HG03521 (cell line): ENCODE results near the gene LRRK1.

Experiments
- ATAC-seq: cut with Tn5 transposase; IDR thresholded peaks from one replicate; pipeline ENCODE4 v1.9.1; 2021; ENCODE audit warnings: mild to moderate bottlenecking, moderate library complexity; ENCODE audit not compliant: unreplicated experiment

LRRK1 gene

DNA sequence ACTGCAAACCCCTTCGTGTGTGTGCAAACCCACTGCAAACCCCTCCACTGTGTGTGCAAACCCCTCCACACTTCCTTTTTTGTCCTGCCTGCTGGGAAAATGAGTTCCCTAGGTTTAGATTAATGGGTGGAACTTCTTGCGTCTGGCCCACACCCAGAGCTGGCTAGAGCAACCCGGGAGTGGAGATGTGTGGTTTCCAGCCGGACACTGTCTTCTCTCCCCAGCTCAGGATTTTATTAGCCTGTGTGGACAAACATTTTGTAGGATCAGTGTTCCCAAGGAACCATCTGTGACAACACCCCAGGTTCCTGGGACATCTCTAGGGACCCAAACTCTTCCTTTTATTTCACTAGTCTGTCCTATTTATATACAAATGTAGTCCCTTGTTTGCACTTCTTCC lies 9.6 kb upstream of the LRRK1 start:
- ATAC-seq = no peak

DNA sequence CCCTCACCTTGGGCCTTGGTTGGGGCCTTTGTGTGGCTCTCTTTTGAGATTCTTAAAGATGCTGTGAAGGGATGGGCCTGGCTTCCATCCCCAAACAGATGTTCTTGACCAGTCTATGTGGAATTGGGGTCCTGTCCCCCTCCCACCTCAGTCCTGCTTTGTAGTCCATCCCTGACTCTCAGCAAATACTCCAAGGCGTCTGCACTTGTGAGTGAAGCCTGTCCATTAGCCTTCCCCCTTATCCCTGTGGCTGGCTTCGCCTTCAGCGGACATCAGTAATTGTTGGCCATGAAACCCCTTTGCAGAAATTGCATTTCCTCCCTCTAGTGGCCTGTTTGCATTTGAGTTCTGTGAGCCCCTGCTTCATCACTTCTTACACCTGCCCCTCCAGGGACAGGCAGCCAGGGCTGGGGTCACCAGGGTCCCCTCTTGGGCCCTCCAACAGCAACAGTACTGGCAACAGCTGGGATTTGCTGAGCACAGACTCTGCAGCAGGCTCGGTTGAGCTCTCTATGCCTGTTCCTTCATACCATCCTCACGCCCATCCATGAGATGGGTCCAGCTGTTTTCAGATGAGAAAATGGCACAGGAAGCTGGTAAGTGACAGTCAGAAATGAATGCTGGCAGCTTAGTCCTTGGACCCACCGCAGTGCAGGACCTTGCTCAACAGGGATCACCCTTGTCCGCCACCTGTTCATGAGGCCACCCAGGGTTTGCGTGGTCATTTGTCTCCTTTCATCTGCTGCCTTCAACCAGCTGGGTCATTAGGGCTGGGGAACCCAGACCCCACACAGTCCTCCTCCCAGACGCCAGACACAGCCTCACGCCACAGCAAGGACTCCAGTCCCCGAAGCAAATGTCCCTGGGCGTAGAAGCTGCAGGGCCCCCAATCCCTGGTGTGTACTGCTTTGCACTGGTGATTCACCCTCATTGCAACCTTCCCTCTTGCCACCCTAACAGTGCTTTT lies 8.9 kb upstream of the LRRK1 start:
- ATAC-seq = no peak

DNA sequence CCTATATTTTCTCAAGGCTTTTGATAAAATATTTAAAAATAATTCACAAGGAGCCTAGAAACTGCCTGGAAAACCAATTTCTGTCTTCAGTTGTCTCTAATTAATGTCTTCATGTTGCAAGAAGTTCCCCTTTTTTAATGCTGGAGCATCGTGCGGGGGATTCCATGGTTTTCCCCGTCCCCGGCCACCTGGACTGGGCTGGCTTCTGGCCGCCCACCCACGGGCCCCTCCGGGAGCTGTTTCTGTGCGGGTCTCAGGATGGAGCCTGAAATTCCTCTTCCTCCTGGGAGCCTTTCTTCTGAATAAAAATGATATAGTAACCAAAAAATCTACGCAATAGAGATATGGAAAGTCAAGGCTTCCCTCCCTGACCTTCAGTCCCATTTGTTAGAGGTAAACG lies 8.1 kb upstream of the LRRK1 start:
- no peak for ATAC-seq

DNA sequence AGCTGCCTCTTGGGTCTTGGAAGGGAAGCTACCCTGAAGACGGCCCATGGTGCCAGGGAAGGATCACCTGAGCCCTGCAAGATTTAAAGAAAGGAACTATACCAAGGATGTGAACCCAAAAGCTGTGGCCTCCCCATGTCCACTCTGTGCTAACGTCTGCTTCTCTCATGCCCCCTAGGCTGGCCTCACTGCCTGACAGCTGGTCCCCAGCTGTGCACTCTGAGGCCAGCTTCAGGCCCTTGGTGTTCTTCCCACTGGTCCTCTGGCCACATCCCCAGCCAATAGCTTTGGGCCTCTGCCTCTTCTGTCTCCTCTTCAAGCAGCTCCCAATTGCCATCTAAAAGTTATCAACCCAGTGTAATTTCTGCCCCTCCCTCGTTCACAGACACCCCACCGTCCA lies 5.2 kb upstream of the LRRK1 start:
- ATAC-seq = no peak

DNA sequence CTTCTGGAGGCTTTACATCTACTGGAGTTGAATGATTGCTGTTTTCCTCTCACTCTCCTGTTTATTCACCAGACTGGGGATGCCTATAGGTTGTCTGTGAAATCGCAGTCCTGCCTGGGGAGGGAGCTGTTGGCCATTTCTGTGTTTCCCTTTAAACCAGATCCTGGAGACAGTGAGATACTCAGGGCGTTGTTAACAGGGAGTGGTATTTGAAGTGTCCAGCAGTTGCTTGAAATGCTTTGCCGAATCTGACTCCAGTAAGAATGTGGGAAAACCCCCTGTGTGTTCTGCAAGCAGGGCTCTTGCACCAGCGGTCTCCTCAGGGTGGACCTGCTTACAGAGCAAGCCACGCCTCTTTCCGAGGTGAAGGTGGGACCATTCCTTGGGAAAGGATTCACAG lies 4.3 kb upstream of the LRRK1 start:
- ATAC-seq = no peak

DNA sequence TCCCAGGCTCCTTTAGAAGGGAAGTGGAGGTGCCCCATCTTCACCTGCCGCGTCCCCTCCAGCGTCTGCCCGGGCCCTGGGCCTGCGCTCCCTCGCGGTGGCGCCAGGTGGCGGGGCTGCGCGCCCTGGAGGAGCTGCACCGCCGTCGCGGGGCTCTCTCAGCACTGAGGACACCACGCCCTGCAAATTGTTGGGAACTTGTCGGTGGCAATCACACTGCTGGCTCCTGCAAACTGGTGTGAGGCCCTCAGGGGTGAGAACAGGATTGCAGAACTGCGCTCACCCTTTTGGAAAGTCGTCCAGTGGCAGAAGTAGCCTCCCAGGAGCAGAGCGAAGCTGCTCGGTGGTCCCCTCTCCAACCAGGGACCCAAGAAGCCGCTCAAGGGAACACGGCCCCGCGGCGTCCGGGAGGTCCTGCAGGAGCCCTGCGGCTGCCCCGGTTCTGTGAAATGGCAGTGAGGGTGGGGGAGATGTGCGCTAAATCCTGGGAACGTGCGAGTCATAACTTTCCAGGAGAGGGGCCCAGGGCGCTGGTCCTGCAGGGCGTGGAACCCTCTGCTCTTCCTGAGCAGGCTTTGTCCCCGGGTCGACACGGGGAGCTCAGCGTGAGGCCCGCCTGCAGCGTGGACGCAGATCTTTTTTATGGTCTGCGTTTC lies 995 bp upstream of the LRRK1 start:
- ATAC-seq = peak; percentile 64

DNA sequence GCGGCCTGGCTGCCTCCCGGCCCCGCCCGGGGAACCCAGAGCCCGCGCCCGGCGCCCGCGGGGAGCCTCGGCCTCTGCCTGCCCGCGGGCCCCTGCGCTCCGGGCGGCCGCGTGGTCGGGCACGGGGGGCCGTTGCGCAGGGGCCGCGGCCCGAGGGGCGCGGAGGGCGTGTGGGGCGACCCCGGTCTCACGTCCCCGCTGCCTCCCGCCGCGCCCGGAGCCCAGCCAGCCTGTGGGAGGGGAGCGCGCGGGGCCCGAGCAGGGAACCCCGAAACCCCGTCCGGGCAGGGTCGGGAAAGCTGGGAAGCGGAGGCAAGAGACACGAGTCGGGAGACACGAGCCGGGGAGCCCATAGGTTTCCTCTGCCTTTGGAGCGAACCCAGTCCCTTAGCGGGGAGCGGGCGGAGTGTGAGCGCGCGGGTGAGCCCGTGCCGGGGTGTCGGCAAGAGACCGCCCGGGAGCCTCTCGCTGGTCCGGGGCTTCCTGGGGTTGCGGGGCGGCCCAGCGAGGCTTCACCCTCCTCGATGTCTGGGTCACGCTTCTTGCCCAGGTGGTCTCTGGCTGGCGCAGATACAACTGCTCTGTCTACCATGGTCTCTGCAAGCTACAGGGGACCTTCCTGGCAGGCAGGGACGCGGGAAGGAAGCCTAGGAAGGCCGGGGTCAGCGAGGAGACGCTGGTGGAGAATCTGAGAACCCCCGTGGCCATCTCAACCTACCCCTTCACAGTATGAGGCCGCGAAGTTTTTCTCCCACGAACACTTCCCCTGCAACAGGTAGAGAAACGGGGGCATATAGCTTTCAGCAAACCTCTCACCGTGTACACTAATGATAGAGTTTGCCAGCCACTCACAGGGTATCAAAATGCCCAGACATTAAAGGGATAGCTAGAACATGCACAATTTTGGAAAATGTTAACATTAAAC lies 586 bp downstream of the LRRK1 start:
- ATAC-seq = peak; percentile 27

DNA sequence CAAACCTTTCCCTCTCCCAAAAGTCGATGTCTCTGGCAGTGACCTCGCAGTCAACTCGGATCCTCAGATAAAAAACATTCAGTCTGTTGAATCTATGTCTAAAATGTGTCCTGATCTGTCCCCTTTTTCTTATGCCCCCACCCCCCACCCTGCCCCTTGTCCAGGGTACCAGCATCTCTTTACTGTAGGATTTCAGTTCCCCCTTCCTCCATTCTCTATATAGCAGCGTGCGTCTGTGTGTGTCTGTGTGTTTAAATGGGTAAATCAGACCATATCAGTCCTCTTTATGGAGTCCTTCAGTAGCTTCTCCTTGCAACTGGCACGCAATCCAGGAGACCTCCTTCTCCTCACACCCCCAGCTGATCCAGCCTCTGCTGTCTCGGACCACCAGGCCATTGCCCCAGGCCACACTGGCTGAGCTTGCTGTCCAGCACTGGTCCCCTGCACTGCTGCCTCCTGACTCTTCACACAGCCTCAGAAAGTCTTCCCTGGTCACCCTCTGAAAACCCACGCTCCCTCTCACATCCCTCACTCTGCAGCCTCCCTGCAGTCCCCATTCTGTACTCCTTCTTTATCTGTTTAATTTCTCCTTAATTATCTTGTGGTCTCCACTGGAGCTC lies 1.5 kb downstream of the LRRK1 start:
- no peak for ATAC-seq

DNA sequence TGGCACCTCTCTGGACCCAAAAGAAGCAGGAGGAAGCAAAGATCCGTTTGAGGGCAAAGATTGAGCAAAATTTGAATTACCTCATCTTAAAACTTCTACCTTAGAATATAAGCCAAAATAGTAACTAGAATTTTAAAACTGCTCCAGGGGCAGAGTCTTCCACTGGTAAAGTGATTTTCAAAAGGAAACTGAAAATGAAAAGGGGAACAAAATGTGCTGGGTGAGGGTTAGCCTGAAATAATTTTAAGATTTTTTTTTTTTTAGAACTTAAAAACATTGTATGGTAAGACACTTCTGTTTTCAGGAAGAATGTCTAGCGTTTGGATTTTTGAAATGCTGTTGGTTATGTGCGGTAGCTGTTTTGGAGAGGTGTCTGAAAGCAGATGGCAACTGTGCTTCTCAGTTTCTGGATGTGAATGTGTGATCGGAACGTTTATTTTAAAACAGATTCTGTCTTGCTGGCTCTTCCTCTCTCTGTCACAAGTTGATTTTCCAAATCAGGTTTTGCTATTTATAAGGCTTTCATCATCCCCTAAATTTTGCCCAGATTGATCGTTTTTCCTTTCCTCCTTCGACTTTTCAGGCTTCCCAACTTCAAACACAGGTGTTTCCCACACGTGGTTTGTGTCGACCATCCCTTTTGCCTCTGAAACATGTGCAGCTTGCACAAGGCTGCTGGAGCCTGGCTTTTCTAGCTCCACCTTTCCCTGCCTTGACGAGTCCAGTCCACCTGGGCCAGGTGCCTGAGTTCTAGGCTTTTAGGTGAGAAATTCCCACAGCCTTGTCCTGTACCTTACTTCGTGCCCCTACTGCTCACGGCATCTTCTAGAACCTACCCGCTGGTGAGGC lies 3.3 kb downstream of the LRRK1 start:
- no peak for ATAC-seq

DNA sequence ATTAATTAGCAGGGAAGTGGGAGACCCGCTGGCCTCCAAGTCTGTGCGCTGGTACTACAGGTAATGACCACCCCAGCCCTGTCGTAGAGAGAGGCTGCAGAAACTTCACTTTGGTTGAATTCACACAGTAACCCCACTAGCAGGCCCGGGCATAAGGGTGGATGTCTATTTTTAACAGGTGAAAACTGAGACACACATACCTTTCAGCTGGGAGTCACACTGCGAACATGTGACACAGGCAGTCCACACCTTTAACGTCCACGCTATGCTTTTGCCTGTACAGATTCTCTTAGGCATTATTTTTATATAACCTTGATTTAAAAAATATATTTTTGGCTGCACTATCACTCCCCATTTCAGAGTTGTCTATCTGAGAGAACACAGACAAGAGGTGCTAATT lies 3.9 kb downstream of the LRRK1 start:
- no peak for ATAC-seq

DNA sequence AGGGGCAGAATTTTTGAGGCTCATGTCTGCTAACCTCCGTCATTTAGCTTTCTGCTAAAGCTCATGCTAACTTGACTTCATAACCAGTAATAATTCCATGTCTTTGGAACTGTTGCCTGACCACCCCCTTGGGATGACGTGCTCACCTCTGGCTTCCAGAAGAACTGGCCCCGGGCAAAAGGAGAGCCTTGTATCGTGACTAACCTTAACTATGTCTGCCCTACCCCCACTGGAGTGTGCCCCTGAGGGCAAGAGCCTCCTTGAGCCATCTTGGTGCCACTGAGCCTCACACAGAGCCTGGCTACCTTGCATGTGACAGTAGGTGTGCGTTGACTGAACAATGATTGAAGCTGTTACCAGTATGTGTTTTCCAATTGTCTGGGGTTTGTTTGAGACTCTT lies 4.7 kb downstream of the LRRK1 start:
- ATAC-seq = no peak

DNA sequence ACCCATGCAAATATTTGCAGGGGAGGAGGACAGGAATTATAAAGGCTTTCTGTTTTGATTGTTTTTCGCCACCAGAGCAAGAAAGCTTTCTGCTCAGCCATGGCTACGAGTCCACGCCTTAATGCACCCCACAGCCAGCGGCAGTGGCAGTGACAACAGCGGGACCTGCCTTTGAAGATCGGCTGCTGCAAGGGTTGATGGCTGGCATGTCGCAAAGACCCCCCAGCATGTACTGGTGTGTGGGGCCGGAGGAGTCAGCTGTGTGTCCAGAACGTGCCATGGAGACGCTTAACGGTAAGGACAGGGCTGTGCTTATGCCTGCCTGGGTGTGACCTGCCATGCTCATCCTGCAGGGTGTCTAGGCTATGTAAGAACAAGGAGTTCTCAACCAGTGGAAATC lies 5.3 kb downstream of the LRRK1 start:
- ATAC-seq = no peak

DNA sequence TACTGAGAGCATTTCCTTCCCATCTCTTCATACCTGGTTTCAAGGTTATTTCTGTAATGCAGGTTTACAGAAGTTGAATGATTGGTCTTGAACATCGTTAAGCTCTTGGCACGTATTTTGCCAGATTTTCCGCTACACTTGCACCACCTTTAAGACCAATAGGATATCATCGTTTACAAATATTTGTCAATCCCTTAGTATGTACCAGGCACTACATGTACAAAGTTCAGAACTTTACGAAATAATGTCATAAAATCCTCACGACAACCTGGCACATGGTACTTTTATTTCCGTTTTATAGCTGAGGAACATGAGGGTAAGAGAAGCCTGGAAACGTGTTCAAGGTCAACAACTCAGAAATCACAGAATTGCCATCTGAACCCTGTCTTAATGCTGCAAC lies 6.3 kb downstream of the LRRK1 start:
- ATAC-seq = no peak

DNA sequence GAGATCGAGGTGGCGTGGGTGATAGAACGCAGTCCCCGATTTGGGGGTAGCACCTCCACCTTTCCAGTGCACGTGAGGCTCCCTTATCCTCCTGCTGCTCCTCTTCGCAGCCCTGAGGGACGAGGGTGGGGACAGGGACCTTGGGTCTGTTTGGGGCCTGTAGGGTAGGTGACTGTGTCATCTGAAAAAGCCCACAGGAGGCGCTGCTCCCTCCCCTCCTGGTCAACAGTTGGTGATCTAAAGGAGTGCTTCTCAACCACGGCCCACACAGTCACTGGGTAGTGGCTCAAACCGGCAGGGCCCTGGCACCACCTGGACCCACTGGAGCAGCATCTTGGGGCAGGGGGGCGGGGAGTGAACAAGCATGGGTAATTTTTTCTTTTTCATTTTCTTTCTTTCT lies 7.1 kb downstream of the LRRK1 start:
- no peak for ATAC-seq

DNA sequence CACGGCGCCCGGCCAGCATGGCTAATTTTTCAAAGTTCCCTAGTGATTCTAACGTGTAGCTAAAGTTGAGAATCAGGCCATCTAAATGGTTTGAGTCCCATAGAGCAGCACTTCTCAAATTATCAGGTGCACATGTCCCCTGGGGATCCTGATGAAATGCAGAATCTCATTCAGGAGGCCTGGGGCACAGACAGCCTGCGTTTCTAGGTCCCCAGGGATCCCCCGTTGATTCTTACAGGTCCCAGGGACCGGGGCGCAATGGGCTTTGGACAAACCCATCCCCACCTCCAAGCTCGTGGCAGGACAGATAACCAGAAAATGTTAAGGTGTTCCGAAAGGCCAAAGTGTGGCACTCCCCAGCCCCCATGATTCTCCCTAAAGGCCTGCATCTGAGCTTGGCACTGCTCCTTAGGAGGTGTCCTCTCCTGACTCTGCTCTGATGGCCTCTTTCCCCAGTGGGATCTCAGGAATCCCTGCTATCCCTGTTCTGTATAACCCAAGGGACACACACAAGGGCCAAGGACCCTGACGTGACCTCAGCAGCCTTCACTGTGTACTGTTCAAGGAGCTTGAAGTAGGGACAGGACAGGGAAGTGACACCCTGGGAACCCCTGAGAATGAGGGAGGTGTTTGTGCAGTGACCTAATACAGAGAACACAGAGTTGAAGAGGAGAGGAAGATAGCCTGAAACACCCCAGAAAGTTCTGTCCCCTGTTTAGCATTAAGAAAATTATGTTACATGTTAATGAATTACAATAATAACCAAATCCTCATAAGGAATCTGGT lies 8.0 kb downstream of the LRRK1 start:
- ATAC-seq = no peak

DNA sequence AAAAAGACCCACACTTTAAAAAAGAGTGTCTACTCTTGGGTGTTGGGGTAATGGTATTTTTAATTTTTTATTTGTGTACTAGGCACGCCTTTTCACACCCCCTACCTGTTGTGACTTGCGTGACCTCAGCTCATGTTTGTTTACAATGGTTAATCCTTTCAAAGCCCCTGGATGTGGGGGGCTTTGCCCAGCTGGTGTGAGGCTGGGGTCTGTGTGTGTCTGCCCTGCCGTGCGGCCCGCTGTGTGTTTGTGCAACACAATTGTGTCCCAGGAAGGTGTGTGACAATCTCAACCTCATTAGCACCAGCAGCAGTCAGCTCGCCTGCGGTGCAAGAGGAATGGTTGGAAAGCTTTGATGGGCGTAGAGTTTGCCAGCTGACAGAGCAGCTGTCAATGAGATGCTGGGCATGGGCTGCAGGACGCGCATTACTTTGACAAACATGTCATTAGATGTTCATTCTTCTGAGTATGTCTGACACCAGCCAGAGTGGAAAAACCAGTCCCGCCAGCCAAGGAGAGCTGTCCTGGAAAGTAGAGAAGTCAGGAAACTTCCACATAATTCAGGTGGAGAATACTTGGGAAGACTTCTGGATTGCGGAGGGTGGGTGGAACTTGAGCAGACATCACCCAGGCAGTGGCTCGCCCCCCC lies 9.6 kb downstream of the LRRK1 start:
- no peak for ATAC-seq

DNA sequence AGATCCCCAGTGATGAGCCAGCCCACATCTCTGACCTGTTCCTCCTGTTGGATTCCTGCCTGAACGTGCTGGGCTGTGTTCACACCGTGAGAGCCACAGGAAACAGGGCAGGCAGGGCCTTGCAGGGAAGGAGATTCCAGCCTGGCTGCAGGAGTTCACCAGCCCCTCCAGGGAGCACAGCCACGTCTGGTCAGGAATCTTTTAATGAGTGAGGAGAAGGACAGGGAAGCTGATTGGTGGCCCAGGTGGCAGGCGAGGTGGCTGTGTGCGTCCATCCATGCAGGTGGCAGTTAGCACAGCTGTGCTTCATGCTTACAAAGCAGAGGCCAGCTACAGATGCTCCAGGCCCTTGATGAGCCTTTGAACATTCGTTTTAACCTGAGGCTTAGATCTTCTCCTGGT lies 10.5 kb downstream of the LRRK1 start:
- ATAC-seq = no peak

DNA sequence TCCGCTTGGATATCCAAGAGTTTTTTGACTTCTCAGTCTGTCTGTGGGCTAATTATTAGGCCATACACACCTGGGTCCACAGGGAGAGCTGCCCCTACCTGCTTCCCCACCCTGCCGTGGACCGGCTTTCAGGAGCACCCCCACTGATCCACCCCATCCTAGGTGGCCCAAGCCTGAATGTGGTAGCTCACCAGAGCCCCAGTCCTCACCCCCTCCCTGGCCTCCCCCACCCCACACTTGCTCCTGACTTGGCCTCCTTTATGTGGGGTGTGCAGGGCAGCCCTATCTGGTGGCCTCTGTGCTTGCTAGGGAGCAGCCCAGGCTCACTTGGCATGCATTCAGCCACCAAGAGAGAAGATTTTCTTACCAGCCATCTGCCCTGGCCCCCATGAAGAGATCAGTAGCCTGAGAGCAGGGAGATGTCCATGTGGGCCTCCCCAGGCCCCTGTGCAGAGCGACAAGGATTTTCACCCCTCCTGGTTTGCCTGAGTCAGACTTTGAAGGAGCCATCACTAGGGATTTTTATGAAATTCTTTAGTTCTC lies 11.2 kb downstream of the LRRK1 start:
- ATAC-seq = no peak
